Stomach smooth muscle (tissue), 2 donors: ENCODE results near the gene RAPGEF2.
A peak's percentile ranks its signal among the peaks of the same experiment; 100 is the strongest.

Experiments
- H3K27ac ChIP-seq: one replicate; pipeline ENCODE4 v1.7.0; 2013; ENCODE audit warnings: mild to moderate bottlenecking, low read length, inconsistent platforms
- H3K27me3 ChIP-seq, 2 donors: one replicate each; pipeline ENCODE4 v1.7.0; 2013; ENCODE audit warnings: low read length in 2 of 2; ENCODE audit not compliant: insufficient read depth in 2 of 2, control insufficient read depth in 1 of 2
- H3K36me3 ChIP-seq, 2 donors: one replicate each; pipeline ENCODE4 v1.7.0; 2013; ENCODE audit warnings: low read length in 2 of 2; ENCODE audit not compliant: control insufficient read depth in 2 of 2, insufficient read depth in 2 of 2
- H3K4me1 ChIP-seq: one replicate; pipeline ENCODE4 v1.7.0; 2013; ENCODE audit warnings: low read length; ENCODE audit not compliant: control insufficient read depth, insufficient read depth
- H3K4me3 ChIP-seq, 2 donors: one replicate each; pipeline ENCODE4 v1.7.0; 2013; ENCODE audit warnings: low read length in 2 of 2
- H3K9ac ChIP-seq, 2 donors: one replicate each; pipeline ENCODE4 v1.7.0; 2013; ENCODE audit warnings: low read length in 2 of 2, mild to moderate bottlenecking in 1 of 2
- H3K9me3 ChIP-seq, 2 donors: one replicate each; pipeline ENCODE4 v1.7.0; 2013; ENCODE audit warnings: low read length in 2 of 2; ENCODE audit not compliant: control insufficient read depth in 2 of 2
- donor health status: healthy.
- donor health status: Pancreatic carcinoma.

RAPGEF2 gene

GRCh38 chr4:159382856-159383561 is 280.1 kb downstream of the RAPGEF2 start:
- no peaks in the 10 kb centered on the region for H3K27me3 ChIP-seq
- no peak overlapping the region for H3K9ac ChIP-seq
- H3K27ac ChIP-seq: no peak overlapping the region
- H3K4me1 ChIP-seq: no peaks in the 10 kb centered on the region
- H3K4me3 ChIP-seq: no peak overlapping the region
- no peaks in the 10 kb centered on the region for H3K9me3 ChIP-seq
- H3K36me3 ChIP-seq: no peaks in the 10 kb centered on the region

- Histone ChIP-seq H3K4me1 (no peaks in the 10 kb centered on the region), H3K27ac (no peak overlapping the region), H3K9me3 (no peaks in the 10 kb centered on the region), H3K27me3 (no peaks in the 10 kb centered on the region), H3K36me3 (no peaks in the 10 kb centered on the region), H3K4me3 (no peak overlapping the region), H3K9ac (no peak overlapping the region)
Measured at GRCh38 chr4:159383562-159383931, 280.7 kb downstream of the RAPGEF2 start.

- Histone ChIP-seq H3K36me3 (no peaks in the 10 kb centered on the region), H3K4me3 (no peak overlapping the region), H3K27ac (no peak overlapping the region), H3K9me3 (no peaks in the 10 kb centered on the region), H3K27me3 (no peaks in the 10 kb centered on the region), H3K9ac (no peak overlapping the region), H3K4me1 (no peaks in the 10 kb centered on the region)
Measured at GRCh38 chr4:159384017-159384416, 281.1 kb downstream of the RAPGEF2 start.

- H3K9me3 ChIP-seq: no peaks in the 10 kb centered on the region
- H3K27ac ChIP-seq: no peak overlapping the region
- no peaks in the 10 kb centered on the region for H3K4me1 ChIP-seq
- no peak overlapping the region for H3K9ac ChIP-seq
- no peaks in the 10 kb centered on the region for H3K36me3 ChIP-seq
- H3K27me3 ChIP-seq: no peaks in the 10 kb centered on the region
- H3K4me3 ChIP-seq: no peak overlapping the region
Measured at GRCh38 chr4:159384632-159385031, 281.8 kb downstream of the RAPGEF2 start.

- no peak overlapping the region for H3K4me3 ChIP-seq
- no peaks in the 10 kb centered on the region for H3K36me3 ChIP-seq
- no peaks in the 10 kb centered on the region for H3K9me3 ChIP-seq
- H3K27me3 ChIP-seq: no peaks in the 10 kb centered on the region
- no peak overlapping the region for H3K27ac ChIP-seq
- no peak overlapping the region for H3K9ac ChIP-seq
- H3K4me1 ChIP-seq: no peaks in the 10 kb centered on the region
Measured at GRCh38 chr4:159386620-159387019, 283.7 kb downstream of the RAPGEF2 start.

- Histone ChIP-seq H3K9me3 (no peaks in the 10 kb centered on the region), H3K4me1 (no peaks in the 10 kb centered on the region), H3K27ac (no peak overlapping the region), H3K4me3 (no peak overlapping the region), H3K27me3 (no peaks in the 10 kb centered on the region), H3K9ac (no peak overlapping the region), H3K36me3 (no peaks in the 10 kb centered on the region)
Measured at GRCh38 chr4:159389756-159390155, 286.9 kb downstream of the RAPGEF2 start.

- Histone ChIP-seq H3K9me3 (no peaks in the 10 kb centered on the region), H3K9ac (no peak overlapping the region), H3K27ac (no peak overlapping the region), H3K4me3 (no peak overlapping the region), H3K4me1 (no peaks in the 10 kb centered on the region), H3K36me3 (no peaks in the 10 kb centered on the region), H3K27me3 (no peaks in the 10 kb centered on the region)
Measured at GRCh38 chr4:159390648-159391047, 287.8 kb downstream of the RAPGEF2 start.

GRCh38 chr4:159395693-159396092 is 292.8 kb downstream of the RAPGEF2 start:
- no peaks in the 10 kb centered on the region for H3K4me1 ChIP-seq
- no peaks in the 10 kb centered on the region for H3K9me3 ChIP-seq
- no peak overlapping the region for H3K27ac ChIP-seq
- no peaks in the 10 kb centered on the region for H3K27me3 ChIP-seq
- no peaks in the 10 kb centered on the region for H3K36me3 ChIP-seq
- no peak overlapping the region for H3K4me3 ChIP-seq
- no peak overlapping the region for H3K9ac ChIP-seq

- Histone ChIP-seq H3K36me3 (no peaks in the 10 kb centered on the region), H3K27me3 (no peaks in the 10 kb centered on the region), H3K4me3 (no peak overlapping the region), H3K4me1 (peaks cover 4% of the 10 kb centered on the region), H3K27ac (no peak overlapping the region), H3K9me3 (no peaks in the 10 kb centered on the region), H3K9ac (no peak overlapping the region)
Measured at GRCh38 chr4:159396151-159396550, 293.3 kb downstream of the RAPGEF2 start.

- H3K4me3 ChIP-seq: no peak overlapping the region
- H3K36me3 ChIP-seq: no peaks in the 10 kb centered on the region
- no peak overlapping the region for H3K27ac ChIP-seq
- peaks cover 5% of the 10 kb centered on the region for H3K4me1 ChIP-seq
- H3K9me3 ChIP-seq: no peaks in the 10 kb centered on the region
- no peak overlapping the region for H3K9ac ChIP-seq
- no peaks in the 10 kb centered on the region for H3K27me3 ChIP-seq
Measured at GRCh38 chr4:159398236-159398638, 295.4 kb downstream of the RAPGEF2 start.

GRCh38 chr4:159400558-159401225 is 297.8 kb downstream of the RAPGEF2 start:
- Histone ChIP-seq H3K4me1 (peaks cover 5% of the 10 kb centered on the region), H3K36me3 (no peaks in the 10 kb centered on the region), H3K9ac (no peak overlapping the region), H3K4me3 (peak overlapping the region in 1 of 2 donors; percentile 29), H3K27me3 (no peaks in the 10 kb centered on the region), H3K9me3 (no peaks in the 10 kb centered on the region), H3K27ac (no peak overlapping the region)
